Neural progenitor cell (in vitro differentiated cells): Measurements from ENCODE around the gene PPP1R2. TPM values are rescaled to one million over a fixed set of nuclear protein-coding genes. Genes with fewer than 3 reads are reported as not detected.

Experiments
- DNase-seq: peaks from one replicate; pipeline ENCODE4 v3.0.0-alpha.2; 2016; ENCODE audit warnings: low spot score
- H2AFZ ChIP-seq: fragments of 200-600 bp; sonication (generic); replicated peaks from 2 replicates; pipeline ENCODE4 v1.6.1; 2016; ENCODE audit warnings: antibody characterized with exemption
- H3F3A ChIP-seq: fragments of 200-600 bp; sonication (generic); 2 replicates; pipeline ENCODE4 v1.6.1; 2016; ENCODE audit warnings: antibody characterized with exemption, low read depth
- H3K27ac ChIP-seq: fragments of 200-600 bp; sonication (generic); 2 replicates; pipeline ENCODE4 v1.5.1; 2016; ENCODE audit warnings: mild to moderate bottlenecking
- H3K27me3 ChIP-seq: fragments of 200-600 bp; sonication (generic); 2 replicates; pipeline ENCODE4 v1.6.1; 2016; ENCODE audit warnings: mild to moderate bottlenecking, moderate library complexity
- H3K36me3 ChIP-seq: fragments of 200-600 bp; sonication (generic); 2 replicates; pipeline ENCODE4 v1.5.1; 2016
- H3K4me1 ChIP-seq: fragments of 200-600 bp; sonication (generic); 2 replicates; pipeline ENCODE4 v1.6.1; 2016; ENCODE audit warnings: mixed run types
- H3K4me2 ChIP-seq: fragments of 200-600 bp; sonication (generic); 2 replicates; pipeline ENCODE4 v1.6.1; 2016
- H3K4me3 ChIP-seq: fragments of 200-600 bp; sonication (generic); 2 replicates; pipeline ENCODE4 v1.5.1; 2016
- H3K79me2 ChIP-seq: fragments of 200-600 bp; sonication (generic); 2 replicates; pipeline ENCODE4 v1.6.1; 2016; ENCODE audit warnings: low read depth
- H3K9ac ChIP-seq: fragments of 200-600 bp; sonication (generic); 2 replicates; pipeline ENCODE4 v1.6.1; 2016
- H3K9me3 ChIP-seq: fragments of 200-600 bp; sonication (generic); 2 replicates; pipeline ENCODE4 v1.5.1; 2016; ENCODE audit warnings: low read depth
- H4K20me1 ChIP-seq: fragments of 200-600 bp; sonication (generic); 2 replicates; pipeline ENCODE4 v1.6.1; 2016; ENCODE audit warnings: low read depth
- H3K27ac Mint-ChIP-seq: 3 replicates; pipeline ENCODE4 v1.8.0; 2021; ENCODE audit warnings: mixed read lengths
- H3K27me3 Mint-ChIP-seq: 2 replicates; pipeline ENCODE4 v1.8.0; 2022; ENCODE audit warnings: low read depth, mild to moderate bottlenecking, inconsistent platforms, moderate library complexity, mixed read lengths; ENCODE audit not compliant: insufficient read depth
- H3K36me3 Mint-ChIP-seq: 3 replicates; pipeline ENCODE4 v1.8.0; 2021; ENCODE audit warnings: mixed read lengths
- H3K4me1 Mint-ChIP-seq: 3 replicates; pipeline ENCODE4 v1.8.0; 2021; ENCODE audit warnings: mixed read lengths
- H3K4me3 Mint-ChIP-seq: 3 replicates; pipeline ENCODE4 v1.8.0; 2021; ENCODE audit warnings: mild to moderate bottlenecking, moderate library complexity, mixed read lengths
- H3K9me3 Mint-ChIP-seq: 3 replicates; pipeline ENCODE4 v1.8.0; 2020; ENCODE audit warnings: mixed read lengths
- CTCF ChIP-seq: fragments of 200-600 bp; sonication (generic); IDR thresholded peaks from 2 replicates; pipeline ENCODE4 v1.5.1; 2017; ENCODE audit warnings: antibody characterized with exemption, mild to moderate bottlenecking
- EZH2 ChIP-seq: fragments of 200-600 bp; sonication (generic); IDR thresholded peaks from 2 replicates; pipeline ENCODE4 v1.6.1; 2017; ENCODE audit warnings: antibody characterized with exemption, mild to moderate bottlenecking, moderate library complexity
- EZH2phosphoT487 ChIP-seq: fragments of 200-600 bp; sonication (generic); IDR thresholded peaks from 2 replicates; pipeline ENCODE4 v1.6.1; 2017; ENCODE audit warnings: antibody characterized with exemption
- total RNA-seq: library from RNA; depleted of rRNA; stranded (reverse); fragments of >200 nt; gene quantifications from 2 replicates; pipeline ENCODE4 v1.2.3, GENCODE V29; 2015; ENCODE audit warnings: low replicate concordance

The PPP1R2 gene
- total RNA-seq, 1 donor from 2014 or later, result 59.2 TPM

- H3K27me3 Mint-ChIP-seq, result peaks cover 3% of the 10 kb centered on the region
- Histone ChIP-seq H3K4me2 (no peak overlapping the region), H3K79me2 (no peaks in the 10 kb centered on the region), H3K27ac (no peak overlapping the region), H3K4me1 (no peaks in the 10 kb centered on the region), H3K36me3 (no peaks in the 10 kb centered on the region), H3K9ac (no peak overlapping the region), H3K27me3 (no peaks in the 10 kb centered on the region), H3K4me3 (no peak overlapping the region), H3F3A (peaks cover 3% of the 10 kb centered on the region), H3K9me3 (no peaks in the 10 kb centered on the region), H2AFZ (no peak overlapping the region), H4K20me1 (no peaks in the 10 kb centered on the region)
- H3K36me3 Mint-ChIP-seq, result no peaks in the 10 kb centered on the region
- H3K4me1 Mint-ChIP-seq, result peaks cover 3% of the 10 kb centered on the region
- TF ChIP-seq EZH2phosphoT487, result no peak
- peak; percentile 59 for TF ChIP-seq CTCF
- peak; percentile 58 for DNase-seq
- peaks cover 3% of the 10 kb centered on the region for H3K9me3 Mint-ChIP-seq
- no peak overlapping the region for H3K4me3 Mint-ChIP-seq
- no peak overlapping the region for H3K27ac Mint-ChIP-seq
Measured at GRCh38 chr3:195558602-195559001, 15.5 kb upstream of the PPP1R2 start.

GRCh38 chr3:195557322-195557721 is 14.2 kb upstream of the PPP1R2 start:
- Mint-ChIP-seq H3K9me3 (peaks cover 3% of the 10 kb centered on the region), H3K4me3 (no peak overlapping the region), H3K4me1 (peaks cover 3% of the 10 kb centered on the region), H3K27me3 (peaks cover 6% of the 10 kb centered on the region), H3K27ac (no peak overlapping the region), H3K36me3 (no peaks in the 10 kb centered on the region)
- Histone ChIP-seq H3K27me3 (no peaks in the 10 kb centered on the region), H3K9me3 (no peaks in the 10 kb centered on the region), H3K4me2 (no peak overlapping the region), H2AFZ (no peak overlapping the region), H3F3A (peaks cover 3% of the 10 kb centered on the region), H3K4me1 (no peaks in the 10 kb centered on the region), H3K9ac (no peak overlapping the region), H3K36me3 (no peaks in the 10 kb centered on the region), H4K20me1 (no peaks in the 10 kb centered on the region), H3K27ac (no peak overlapping the region), H3K4me3 (no peak overlapping the region), H3K79me2 (no peaks in the 10 kb centered on the region)
- TF ChIP-seq EZH2phosphoT487, result no peak
- no peak for TF ChIP-seq CTCF
- no peak for TF ChIP-seq EZH2
- DNase-seq, result no peak

- Histone ChIP-seq H3K4me3 (no peak overlapping the region), H3K4me2 (no peak overlapping the region), H3K9ac (no peak overlapping the region), H3F3A (peaks cover 3% of the 10 kb centered on the region), H3K36me3 (no peaks in the 10 kb centered on the region), H3K79me2 (no peaks in the 10 kb centered on the region), H3K27me3 (no peaks in the 10 kb centered on the region), H3K9me3 (no peaks in the 10 kb centered on the region), H2AFZ (no peak overlapping the region), H3K27ac (no peak overlapping the region), H3K4me1 (no peaks in the 10 kb centered on the region), H4K20me1 (no peaks in the 10 kb centered on the region)
- Mint-ChIP-seq H3K36me3 (no peaks in the 10 kb centered on the region), H3K27ac (no peak overlapping the region), H3K9me3 (peaks cover 3% of the 10 kb centered on the region), H3K4me3 (no peak overlapping the region), H3K27me3 (peaks cover 8% of the 10 kb centered on the region), H3K4me1 (peaks cover 3% of the 10 kb centered on the region)
- peak; percentile 44 for DNase-seq
- no peak for TF ChIP-seq EZH2
- peak; percentile 44 for TF ChIP-seq CTCF
- no peak for TF ChIP-seq EZH2phosphoT487
Measured at GRCh38 chr3:195556390-195556789, 13.3 kb upstream of the PPP1R2 start.

GRCh38 chr3:195555110-195555509 is 12.0 kb upstream of the PPP1R2 start:
- H3K9me3 ChIP-seq, result no peaks in the 10 kb centered on the region
- no peak overlapping the region for H3K27ac ChIP-seq
- Mint-ChIP-seq H3K27me3 (peaks cover 8% of the 10 kb centered on the region), H3K36me3 (no peaks in the 10 kb centered on the region), H3K9me3 (peaks cover 3% of the 10 kb centered on the region), H3K4me1 (peaks cover 3% of the 10 kb centered on the region), H3K4me3 (no peak overlapping the region), H3K27ac (no peak overlapping the region)
- H3K79me2 ChIP-seq, result no peaks in the 10 kb centered on the region
- no peak for DNase-seq
- no peak overlapping the region for H3K4me2 ChIP-seq
- H3K4me1 ChIP-seq, result no peaks in the 10 kb centered on the region
- H3K4me3 ChIP-seq, result no peak overlapping the region
- H3K27me3 ChIP-seq, result no peaks in the 10 kb centered on the region
- H4K20me1 ChIP-seq, result no peaks in the 10 kb centered on the region
- no peak overlapping the region for H2AFZ ChIP-seq
- H3K36me3 ChIP-seq, result no peaks in the 10 kb centered on the region
- TF ChIP-seq EZH2phosphoT487, result no peak
- TF ChIP-seq EZH2, result no peak
- no peak for TF ChIP-seq CTCF
- no peak overlapping the region for H3K9ac ChIP-seq
- peaks cover 3% of the 10 kb centered on the region for H3F3A ChIP-seq
